ENCODE results near the gene FOXP1. TPM values are rescaled to one million over a fixed set of nuclear protein-coding genes. Genes with fewer than 3 reads are reported as not detected.

Gene FOXP1
- total and polyA plus RNA-seq, 2 of the 13 experiments (the other 11 are each of a cell fraction or from before 2014, with no cell fraction given), result 40.4 to 59.0 TPM

GRCh38 chr3:71130471-71131374, 452.8 kb downstream of the FOXP1 start (continued):
- TF ChIP-seq NFAT5 (CRISPR knock-in tag; IDR thresholded peaks at IDR 0.05) (no peak), MAFF (IDR thresholded peaks at IDR 0.05; ENCODE audit: low read depth, low read length) (no peak), ZNF44 (CRISPR knock-in tag; IDR thresholded peaks at IDR 0.05) (no peak), ZKSCAN1 (IDR thresholded peaks at IDR 0.05; ENCODE audit: low read length) (no peak), ZNF605 (CRISPR knock-in tag; IDR thresholded peaks at IDR 0.05) (no peak), YEATS4 (CRISPR knock-in tag; IDR thresholded peaks at IDR 0.05; ENCODE audit: borderline replicate concordance) (no peak), GABPA (IDR thresholded peaks at IDR 0.05; ENCODE audit: low read depth, low read length) (no peak), GABPA (CRISPR knock-in tag; IDR thresholded peaks at IDR 0.05; ENCODE audit: low read depth) (peak; percentile 57), ZSCAN30 (CRISPR knock-in tag; IDR thresholded peaks at IDR 0.05) (no peak), ZNF839 (CRISPR knock-in tag; IDR thresholded peaks at IDR 0.05; ENCODE audit: borderline replicate concordance) (no peak), ZNF34 (CRISPR knock-in tag; IDR thresholded peaks at IDR 0.05; ENCODE audit: borderline replicate concordance) (no peak), ARID5B (CRISPR knock-in tag; IDR thresholded peaks at IDR 0.05) (peak; percentile 21; the same call in 1 of the 2 replicates)
- TF ChIP-seq, protein P1, sequence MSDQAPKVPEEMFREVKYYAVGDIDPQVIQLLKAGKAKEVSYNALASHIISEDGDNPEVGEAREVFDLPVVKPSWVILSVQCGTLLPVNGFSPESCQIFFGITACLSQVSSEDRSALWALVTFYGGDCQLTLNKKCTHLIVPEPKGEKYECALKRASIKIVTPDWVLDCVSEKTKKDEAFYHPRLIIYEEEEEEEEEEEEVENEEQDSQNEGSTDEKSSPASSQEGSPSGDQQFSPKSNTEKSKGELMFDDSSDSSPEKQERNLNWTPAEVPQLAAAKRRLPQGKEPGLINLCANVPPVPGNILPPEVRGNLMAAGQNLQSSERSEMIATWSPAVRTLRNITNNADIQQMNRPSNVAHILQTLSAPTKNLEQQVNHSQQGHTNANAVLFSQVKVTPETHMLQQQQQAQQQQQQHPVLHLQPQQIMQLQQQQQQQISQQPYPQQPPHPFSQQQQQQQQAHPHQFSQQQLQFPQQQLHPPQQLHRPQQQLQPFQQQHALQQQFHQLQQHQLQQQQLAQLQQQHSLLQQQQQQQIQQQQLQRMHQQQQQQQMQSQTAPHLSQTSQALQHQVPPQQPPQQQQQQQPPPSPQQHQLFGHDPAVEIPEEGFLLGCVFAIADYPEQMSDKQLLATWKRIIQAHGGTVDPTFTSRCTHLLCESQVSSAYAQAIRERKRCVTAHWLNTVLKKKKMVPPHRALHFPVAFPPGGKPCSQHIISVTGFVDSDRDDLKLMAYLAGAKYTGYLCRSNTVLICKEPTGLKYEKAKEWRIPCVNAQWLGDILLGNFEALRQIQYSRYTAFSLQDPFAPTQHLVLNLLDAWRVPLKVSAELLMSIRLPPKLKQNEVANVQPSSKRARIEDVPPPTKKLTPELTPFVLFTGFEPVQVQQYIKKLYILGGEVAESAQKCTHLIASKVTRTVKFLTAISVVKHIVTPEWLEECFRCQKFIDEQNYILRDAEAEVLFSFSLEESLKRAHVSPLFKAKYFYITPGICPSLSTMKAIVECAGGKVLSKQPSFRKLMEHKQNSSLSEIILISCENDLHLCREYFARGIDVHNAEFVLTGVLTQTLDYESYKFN (CRISPR knock-in tag; conservative IDR thresholded peaks at IDR 0.05), result 0 out of 2 replicates have a peak, but pooled peaks have one; percentile 11
- TF ChIP-seq, protein P2, sequence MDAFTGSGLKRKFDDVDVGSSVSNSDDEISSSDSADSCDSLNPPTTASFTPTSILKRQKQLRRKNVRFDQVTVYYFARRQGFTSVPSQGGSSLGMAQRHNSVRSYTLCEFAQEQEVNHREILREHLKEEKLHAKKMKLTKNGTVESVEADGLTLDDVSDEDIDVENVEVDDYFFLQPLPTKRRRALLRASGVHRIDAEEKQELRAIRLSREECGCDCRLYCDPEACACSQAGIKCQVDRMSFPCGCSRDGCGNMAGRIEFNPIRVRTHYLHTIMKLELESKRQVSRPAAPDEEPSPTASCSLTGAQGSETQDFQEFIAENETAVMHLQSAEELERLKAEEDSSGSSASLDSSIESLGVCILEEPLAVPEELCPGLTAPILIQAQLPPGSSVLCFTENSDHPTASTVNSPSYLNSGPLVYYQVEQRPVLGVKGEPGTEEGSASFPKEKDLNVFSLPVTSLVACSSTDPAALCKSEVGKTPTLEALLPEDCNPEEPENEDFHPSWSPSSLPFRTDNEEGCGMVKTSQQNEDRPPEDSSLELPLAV (CRISPR knock-in tag; conservative IDR thresholded peaks at IDR 0.05; ENCODE audit: low read depth), result no peak
